ENCODE results near the gene BRINP3.

DNA sequence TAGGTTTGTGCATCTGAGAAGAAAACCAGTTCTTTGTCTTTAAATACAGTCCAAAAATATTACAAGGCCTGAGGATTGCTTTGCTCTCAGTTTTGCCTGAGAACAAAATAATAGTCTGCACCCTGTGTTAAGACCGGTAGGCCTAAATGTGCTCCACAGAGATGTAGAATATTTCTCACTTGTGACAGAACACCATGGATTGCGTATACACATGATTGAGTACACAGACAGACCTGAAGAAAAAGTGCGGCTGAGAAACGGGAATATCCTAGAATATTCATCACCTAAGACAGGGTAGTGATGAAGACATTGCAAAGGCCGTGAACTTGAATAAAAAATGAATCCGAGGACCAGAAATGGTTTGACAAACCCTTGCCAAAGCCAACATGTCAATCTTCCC is 155.4 kb downstream of the BRINP3 start:
- no peak for TF ChIP-seq STAT1 (IDR thresholded peaks at IDR 0.05; ENCODE audit: unreplicated experiment)
- TF ChIP-seq CREB1 (CRISPR knock-in tag; IDR thresholded peaks at IDR 0.05; ENCODE audit: low read depth) = no peak
- TF ChIP-seq, protein P1, sequence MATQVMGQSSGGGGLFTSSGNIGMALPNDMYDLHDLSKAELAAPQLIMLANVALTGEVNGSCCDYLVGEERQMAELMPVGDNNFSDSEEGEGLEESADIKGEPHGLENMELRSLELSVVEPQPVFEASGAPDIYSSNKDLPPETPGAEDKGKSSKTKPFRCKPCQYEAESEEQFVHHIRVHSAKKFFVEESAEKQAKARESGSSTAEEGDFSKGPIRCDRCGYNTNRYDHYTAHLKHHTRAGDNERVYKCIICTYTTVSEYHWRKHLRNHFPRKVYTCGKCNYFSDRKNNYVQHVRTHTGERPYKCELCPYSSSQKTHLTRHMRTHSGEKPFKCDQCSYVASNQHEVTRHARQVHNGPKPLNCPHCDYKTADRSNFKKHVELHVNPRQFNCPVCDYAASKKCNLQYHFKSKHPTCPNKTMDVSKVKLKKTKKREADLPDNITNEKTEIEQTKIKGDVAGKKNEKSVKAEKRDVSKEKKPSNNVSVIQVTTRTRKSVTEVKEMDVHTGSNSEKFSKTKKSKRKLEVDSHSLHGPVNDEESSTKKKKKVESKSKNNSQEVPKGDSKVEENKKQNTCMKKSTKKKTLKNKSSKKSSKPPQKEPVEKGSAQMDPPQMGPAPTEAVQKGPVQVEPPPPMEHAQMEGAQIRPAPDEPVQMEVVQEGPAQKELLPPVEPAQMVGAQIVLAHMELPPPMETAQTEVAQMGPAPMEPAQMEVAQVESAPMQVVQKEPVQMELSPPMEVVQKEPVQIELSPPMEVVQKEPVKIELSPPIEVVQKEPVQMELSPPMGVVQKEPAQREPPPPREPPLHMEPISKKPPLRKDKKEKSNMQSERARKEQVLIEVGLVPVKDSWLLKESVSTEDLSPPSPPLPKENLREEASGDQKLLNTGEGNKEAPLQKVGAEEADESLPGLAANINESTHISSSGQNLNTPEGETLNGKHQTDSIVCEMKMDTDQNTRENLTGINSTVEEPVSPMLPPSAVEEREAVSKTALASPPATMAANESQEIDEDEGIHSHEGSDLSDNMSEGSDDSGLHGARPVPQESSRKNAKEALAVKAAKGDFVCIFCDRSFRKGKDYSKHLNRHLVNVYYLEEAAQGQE (IDR thresholded peaks at IDR 0.05; ENCODE audit: unreplicated experiment) = no peak
- TF ChIP-seq EZH2 (IDR thresholded peaks at IDR 0.05; ENCODE audit: low read depth, unreplicated experiment) = no peak
- TF ChIP-seq, protein P2, sequence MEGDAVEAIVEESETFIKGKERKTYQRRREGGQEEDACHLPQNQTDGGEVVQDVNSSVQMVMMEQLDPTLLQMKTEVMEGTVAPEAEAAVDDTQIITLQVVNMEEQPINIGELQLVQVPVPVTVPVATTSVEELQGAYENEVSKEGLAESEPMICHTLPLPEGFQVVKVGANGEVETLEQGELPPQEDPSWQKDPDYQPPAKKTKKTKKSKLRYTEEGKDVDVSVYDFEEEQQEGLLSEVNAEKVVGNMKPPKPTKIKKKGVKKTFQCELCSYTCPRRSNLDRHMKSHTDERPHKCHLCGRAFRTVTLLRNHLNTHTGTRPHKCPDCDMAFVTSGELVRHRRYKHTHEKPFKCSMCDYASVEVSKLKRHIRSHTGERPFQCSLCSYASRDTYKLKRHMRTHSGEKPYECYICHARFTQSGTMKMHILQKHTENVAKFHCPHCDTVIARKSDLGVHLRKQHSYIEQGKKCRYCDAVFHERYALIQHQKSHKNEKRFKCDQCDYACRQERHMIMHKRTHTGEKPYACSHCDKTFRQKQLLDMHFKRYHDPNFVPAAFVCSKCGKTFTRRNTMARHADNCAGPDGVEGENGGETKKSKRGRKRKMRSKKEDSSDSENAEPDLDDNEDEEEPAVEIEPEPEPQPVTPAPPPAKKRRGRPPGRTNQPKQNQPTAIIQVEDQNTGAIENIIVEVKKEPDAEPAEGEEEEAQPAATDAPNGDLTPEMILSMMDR (conservative IDR thresholded peaks at IDR 0.05; ENCODE audit: low read depth in 2 of 2) = no peak
